Esophagus muscularis mucosa (tissue), 4 donors: ENCODE results near the gene HDHD2. TPM values are rescaled to one million over a fixed set of nuclear protein-coding genes. Genes with fewer than 3 reads are reported as not detected.

Source experiments
- DNase-seq: peaks from one replicate; pipeline ENCODE4 v3.0.0-alpha.2; 2017; ENCODE audit errors: extremely low spot score
- H3K27ac ChIP-seq, 4 donors: fragments of 200-600 bp; sonication (generic); replicated peaks in 1 of 4; 1 replicate in 3 of 4; 2 replicates in 1 of 4; pipeline ENCODE4 v1.5.1; 2016 to 2019; ENCODE audit warnings: mild to moderate bottlenecking in 1 of 4
- H3K27me3 ChIP-seq, 4 donors: fragments of 200-600 bp; sonication (generic); one replicate each; pipeline versions ENCODE4 v1.5.1 to v1.6.0; 2016 to 2019
- H3K36me3 ChIP-seq, 4 donors: fragments of 200-600 bp; sonication (generic); one replicate each; pipeline ENCODE4 v1.5.1; 2016 to 2019
- H3K4me1 ChIP-seq, 4 donors: fragments of 200-600 bp; sonication (generic); one replicate each; pipeline ENCODE4 v1.5.1; 2016 to 2019
- H3K4me3 ChIP-seq, 4 donors: fragments of 200-600 bp; sonication (generic); 1 replicate in 2 of 4; 2 replicates in 2 of 4; pipeline ENCODE4 v1.5.1; 2016 to 2019; ENCODE audit warnings: mild to moderate bottlenecking in 4 of 4, moderate library complexity in 1 of 4
- H3K9me3 ChIP-seq, 4 donors: fragments of 200-600 bp; sonication (generic); 1 replicate in 3 of 4; 2 replicates in 1 of 4; pipeline ENCODE4 v1.5.1; 2016 to 2019
- CTCF ChIP-seq, 3 experiments: fragments of 200-600 bp in 2 of 3; fragments of 450-650 bp in 1 of 3; sonication (generic) in 2 of 3; IDR thresholded peaks; one replicate each; pipeline ENCODE4 v1.5.1; 2017 to 2019; ENCODE audit warnings: antibody characterized with exemption in 3 of 3, mild to moderate bottlenecking in 2 of 3, moderate library complexity in 1 of 3
- EP300 ChIP-seq: sonication (generic); formaldehyde crosslinking; IDR thresholded peaks from one replicate; pipeline ENCODE4 v1.6.1; 2017; ENCODE audit warnings: antibody characterized with exemption
- POLR2A ChIP-seq: fragments of 450-650 bp; IDR thresholded peaks from one replicate; pipeline ENCODE4 v1.6.1; 2017; ENCODE audit warnings: antibody characterized with exemption, moderate library complexity, mild to moderate bottlenecking, low read depth
- POLR2AphosphoS5 ChIP-seq, 2 donors: sonication (generic); formaldehyde crosslinking; IDR thresholded peaks; one replicate each; pipeline ENCODE4 v1.6.1; 2017; ENCODE audit warnings: antibody characterized with exemption in 2 of 2
- WGBS: methylation state at CpG from one replicate; pipeline ENCODE4 v1.1.5; 2018; 5-methylcytosine and 5-hydroxymethylcytosine counted together
- intact Hi-C: fragments of 100-400 bp; cut with DNase I; formaldehyde crosslinking; loops from one replicate; pipeline ENCODE4 v1.15.1; 2023
- total RNA-seq, 4 donors: library from RNA; depleted of rRNA; stranded (reverse); fragments of >200 nt; gene quantifications; one replicate each; pipeline versions ENCODE4 v1.1.0 to v1.2.1, GENCODE V29; 2016

Gene HDHD2
- total RNA-seq, 4 donors from 2014 or later: 13.8 to 21.7 (median 19.0) TPM

DNA sequence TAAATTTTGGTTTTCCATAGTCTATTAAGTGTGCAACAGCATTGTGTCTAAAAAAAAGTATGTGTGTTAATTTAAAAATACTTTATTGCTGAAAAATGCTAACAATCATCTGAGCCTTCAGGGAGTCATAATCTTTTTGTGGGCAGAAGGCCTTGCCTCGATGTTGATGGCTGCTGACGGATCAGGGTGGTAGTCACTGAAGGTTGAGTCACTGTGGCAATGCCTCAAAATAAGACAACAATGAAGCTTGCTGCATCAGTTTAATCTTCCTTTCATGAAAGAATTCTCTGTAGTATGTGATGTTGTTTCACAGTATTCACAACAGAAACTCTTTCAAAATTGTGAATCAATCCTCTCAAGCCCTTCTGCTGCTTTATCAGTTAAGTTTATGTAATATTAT, 31.3 kb downstream of the HDHD2 start:
- peaks cover 5 to 46% (median 29%) of the 10 kb centered on the region in 4 donors for H3K36me3 ChIP-seq
- 100% methylated on average over 2 of the region's 2 CpGs for WGBS
- no peak for DNase-seq
- H3K27me3 ChIP-seq: no peaks in the 10 kb centered on the region
- H3K27ac ChIP-seq: no peak overlapping the region
- H3K9me3 ChIP-seq: no peaks in the 10 kb centered on the region
- H3K4me1 ChIP-seq: no peaks in the 10 kb centered on the region
- TF ChIP-seq POLR2A: no peak
- TF ChIP-seq EP300: no peak
- TF ChIP-seq CTCF (IDR thresholded peaks at IDR 0.05): no peak
- no peak for TF ChIP-seq POLR2AphosphoS5 (IDR thresholded peaks at IDR 0.05)
- no peak overlapping the region for H3K4me3 ChIP-seq
- intact Hi-C loops: no loop called here

- peaks cover 19 to 70% (median 59%) of the 10 kb centered on the region in 4 donors for H3K36me3 ChIP-seq
Observed at GRCh38 chr18:47115205-47115604, 35.1 kb downstream of the HDHD2 start.

GRCh38 chr18:47113796-47114540, 36.3 kb downstream of the HDHD2 start:
- DNase-seq: no peak
- TF ChIP-seq EP300 (no peak), POLR2A (no peak), POLR2AphosphoS5 (IDR thresholded peaks at IDR 0.05) (no peak), CTCF (IDR thresholded peaks at IDR 0.05) (no peak)
- no peak overlapping the region for H3K27ac ChIP-seq
- intact Hi-C loops: no loop called here
- H3K27me3 ChIP-seq: no peaks in the 10 kb centered on the region
- H3K36me3 ChIP-seq: peaks cover 19 to 75% (median 62%) of the 10 kb centered on the region in 4 donors
- no peaks in the 10 kb centered on the region for H3K9me3 ChIP-seq
- no peak overlapping the region for H3K4me3 ChIP-seq
- H3K4me1 ChIP-seq: no peaks in the 10 kb centered on the region
- 100% methylated on average over 2 of the region's 2 CpGs for WGBS

More at GRCh38 chr18:47115205-47115604, 35.1 kb downstream of the HDHD2 start:
- no peak overlapping the region for H3K4me3 ChIP-seq
- H3K27ac ChIP-seq: no peak overlapping the region
- DNase-seq: no peak
- no peaks in the 10 kb centered on the region for H3K9me3 ChIP-seq
- intact Hi-C loops: no loop called here
- H3K27me3 ChIP-seq: no peaks in the 10 kb centered on the region
- 84% methylated on average over 2 of the region's 2 CpGs for WGBS
- H3K4me1 ChIP-seq: no peaks in the 10 kb centered on the region
- no peak for TF ChIP-seq POLR2A

DNA sequence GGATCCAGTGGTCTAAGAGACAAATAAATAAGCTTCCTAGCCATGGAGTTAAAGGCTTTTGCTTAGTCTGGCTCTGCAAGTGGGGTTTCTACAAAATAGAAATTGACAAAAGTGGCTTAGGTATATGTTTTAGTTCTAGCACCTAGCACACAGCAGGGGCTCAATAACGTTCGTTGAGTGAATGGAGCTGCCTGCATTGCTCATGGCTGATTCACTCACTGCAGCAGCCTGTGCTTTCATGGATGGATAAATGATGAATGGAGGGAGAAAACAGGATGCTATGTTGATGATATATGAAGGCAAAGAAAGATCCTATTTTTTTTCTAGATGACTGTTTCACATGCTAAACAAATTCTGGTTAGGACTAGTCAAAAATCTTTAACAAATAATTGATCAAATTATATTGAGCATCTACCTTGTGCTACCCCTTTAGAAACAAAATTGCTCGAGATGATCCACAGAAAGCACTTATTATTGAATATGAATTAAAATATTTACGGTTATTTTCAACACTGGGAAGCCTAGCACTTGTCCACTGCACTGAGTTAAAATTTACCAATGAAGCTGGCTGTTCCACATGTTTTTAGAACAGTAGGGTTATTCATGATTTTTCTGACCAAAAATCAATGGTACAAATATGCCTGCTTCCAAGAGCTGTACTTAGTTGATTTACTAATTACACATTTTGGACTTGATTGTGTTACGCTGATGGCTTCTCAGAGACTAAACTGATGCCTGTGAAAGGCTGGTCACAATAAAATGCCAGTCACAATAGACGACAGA, 39.6 kb downstream of the HDHD2 start:
- H3K27me3 ChIP-seq: no peaks in the 10 kb centered on the region
- no peak for DNase-seq
- no peak overlapping the region for H3K27ac ChIP-seq
- no peaks in the 10 kb centered on the region for H3K4me1 ChIP-seq
- TF ChIP-seq POLR2AphosphoS5 (IDR thresholded peaks at IDR 0.05) (no peak), POLR2A (no peak)
- 94% methylated on average over 6 of the region's 6 CpGs for WGBS
- intact Hi-C loops: no loop called here
- H3K9me3 ChIP-seq: no peaks in the 10 kb centered on the region
- H3K4me3 ChIP-seq: no peak overlapping the region
- peaks cover 19 to 93% (median 78%) of the 10 kb centered on the region in 4 donors for H3K36me3 ChIP-seq

DNA sequence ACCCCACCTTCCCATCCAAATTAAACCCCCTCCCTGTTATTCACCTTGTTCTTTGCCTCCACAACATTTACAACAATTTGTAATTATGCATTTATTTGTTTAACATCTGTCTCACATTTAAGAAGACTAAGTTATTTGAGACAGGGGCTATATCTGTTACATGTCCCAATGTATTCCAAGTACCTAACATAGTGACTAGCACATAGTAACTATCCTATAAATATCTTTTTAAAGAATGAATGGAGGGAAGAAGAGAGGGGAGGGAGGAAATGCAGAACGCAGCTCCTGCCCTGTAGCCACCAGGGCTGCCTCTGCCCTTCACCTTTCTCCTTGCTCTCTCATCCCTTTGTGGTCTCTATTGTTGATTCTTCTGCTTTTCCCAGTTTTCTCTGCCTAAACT, 40.6 kb downstream of the HDHD2 start:
- Histone ChIP-seq H3K4me3 (no peak overlapping the region), H3K36me3 (peaks cover 15 to 93% (median 71%) of the 10 kb centered on the region in 4 donors), H3K9me3 (no peaks in the 10 kb centered on the region), H3K4me1 (no peaks in the 10 kb centered on the region), H3K27ac (no peak overlapping the region), H3K27me3 (no peaks in the 10 kb centered on the region)
- 81% methylated on average over 1 of the region's 1 CpG for WGBS
- intact Hi-C loops: no loop called here
- TF ChIP-seq CTCF (IDR thresholded peaks at IDR 0.05): no peak
- TF ChIP-seq POLR2A: no peak
- TF ChIP-seq EP300: no peak
- no peak for TF ChIP-seq POLR2AphosphoS5 (IDR thresholded peaks at IDR 0.05)
- no peak for DNase-seq
